ENCODE measurements around the gene PPIH.
"Not testable (repeated sequence)": the region's sequence is repeated elsewhere in the genome, so short reads cannot be mapped to it uniquely, and the experiment has no call there.

GRCh38 chr1:42627205-42627604 is 31.0 kb upstream of the PPIH start:
- not testable (repeated sequence) for TF ChIP-seq ZBTB33 (IDR thresholded peaks at IDR 0.05); CTCF (IDR thresholded peaks at IDR 0.05; ENCODE audit: low read depth, low read length, missing input control); TAF1 (conservative IDR thresholded peaks at IDR 0.05); EGR1 (IDR thresholded peaks at IDR 0.05; ENCODE audit: low read depth in 2 of 2); RAD21 (IDR thresholded peaks at IDR 0.05); YY1 (IDR thresholded peaks at IDR 0.05)
- TF ChIP-seq, protein P1, sequence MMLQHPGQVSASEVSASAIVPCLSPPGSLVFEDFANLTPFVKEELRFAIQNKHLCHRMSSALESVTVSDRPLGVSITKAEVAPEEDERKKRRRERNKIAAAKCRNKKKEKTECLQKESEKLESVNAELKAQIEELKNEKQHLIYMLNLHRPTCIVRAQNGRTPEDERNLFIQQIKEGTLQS (IDR thresholded peaks at IDR 0.05): not testable (repeated sequence)

Data from liver (tissue), 3 donors.